ENCODE results near the gene NSG2. TPM values are rescaled to one million over a fixed set of nuclear protein-coding genes. Genes with fewer than 3 reads are reported as not detected.

The NSG2 gene
- total RNA-seq, 2 donors from 2014 or later = 0.27 to 2.5 TPM

DNA sequence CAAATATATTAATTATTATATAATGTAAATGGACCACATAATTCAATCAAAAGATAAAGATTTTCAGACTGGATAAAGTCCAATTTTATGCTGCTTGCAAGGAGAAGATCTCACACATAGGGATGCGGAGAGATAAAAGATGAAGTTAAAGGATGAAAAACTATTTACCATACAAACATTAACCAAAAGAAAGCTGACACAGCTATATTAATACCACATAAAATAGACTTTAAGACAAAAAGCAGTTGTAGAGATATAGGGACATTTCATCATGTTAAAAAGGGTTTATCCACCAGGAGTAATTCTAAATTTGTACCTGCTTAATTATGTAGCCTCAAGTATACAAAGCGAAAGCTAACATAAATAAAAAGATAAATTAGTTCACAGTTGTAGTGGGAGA is 15.2 kb upstream of the NSG2 start:
- Histone ChIP-seq H3K9ac (ENCODE audit: low read depth in 2 of 2, low read length in 2 of 2) (no peak overlapping the region), H3K27me3 (no peaks in the 10 kb centered on the region), H3K36me3 (no peaks in the 10 kb centered on the region), H3K4me3 (no peak overlapping the region), H3K9me3 (no peaks in the 10 kb centered on the region), H3K4me1 (no peaks in the 10 kb centered on the region), H3K27ac (no peak overlapping the region)
- intact Hi-C loops (cut with DNase I) = no loop called here
- TF ChIP-seq, protein P1, sequence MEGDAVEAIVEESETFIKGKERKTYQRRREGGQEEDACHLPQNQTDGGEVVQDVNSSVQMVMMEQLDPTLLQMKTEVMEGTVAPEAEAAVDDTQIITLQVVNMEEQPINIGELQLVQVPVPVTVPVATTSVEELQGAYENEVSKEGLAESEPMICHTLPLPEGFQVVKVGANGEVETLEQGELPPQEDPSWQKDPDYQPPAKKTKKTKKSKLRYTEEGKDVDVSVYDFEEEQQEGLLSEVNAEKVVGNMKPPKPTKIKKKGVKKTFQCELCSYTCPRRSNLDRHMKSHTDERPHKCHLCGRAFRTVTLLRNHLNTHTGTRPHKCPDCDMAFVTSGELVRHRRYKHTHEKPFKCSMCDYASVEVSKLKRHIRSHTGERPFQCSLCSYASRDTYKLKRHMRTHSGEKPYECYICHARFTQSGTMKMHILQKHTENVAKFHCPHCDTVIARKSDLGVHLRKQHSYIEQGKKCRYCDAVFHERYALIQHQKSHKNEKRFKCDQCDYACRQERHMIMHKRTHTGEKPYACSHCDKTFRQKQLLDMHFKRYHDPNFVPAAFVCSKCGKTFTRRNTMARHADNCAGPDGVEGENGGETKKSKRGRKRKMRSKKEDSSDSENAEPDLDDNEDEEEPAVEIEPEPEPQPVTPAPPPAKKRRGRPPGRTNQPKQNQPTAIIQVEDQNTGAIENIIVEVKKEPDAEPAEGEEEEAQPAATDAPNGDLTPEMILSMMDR (IDR thresholded peaks at IDR 0.05) = no peak
- DNase-seq = no peak

DNA sequence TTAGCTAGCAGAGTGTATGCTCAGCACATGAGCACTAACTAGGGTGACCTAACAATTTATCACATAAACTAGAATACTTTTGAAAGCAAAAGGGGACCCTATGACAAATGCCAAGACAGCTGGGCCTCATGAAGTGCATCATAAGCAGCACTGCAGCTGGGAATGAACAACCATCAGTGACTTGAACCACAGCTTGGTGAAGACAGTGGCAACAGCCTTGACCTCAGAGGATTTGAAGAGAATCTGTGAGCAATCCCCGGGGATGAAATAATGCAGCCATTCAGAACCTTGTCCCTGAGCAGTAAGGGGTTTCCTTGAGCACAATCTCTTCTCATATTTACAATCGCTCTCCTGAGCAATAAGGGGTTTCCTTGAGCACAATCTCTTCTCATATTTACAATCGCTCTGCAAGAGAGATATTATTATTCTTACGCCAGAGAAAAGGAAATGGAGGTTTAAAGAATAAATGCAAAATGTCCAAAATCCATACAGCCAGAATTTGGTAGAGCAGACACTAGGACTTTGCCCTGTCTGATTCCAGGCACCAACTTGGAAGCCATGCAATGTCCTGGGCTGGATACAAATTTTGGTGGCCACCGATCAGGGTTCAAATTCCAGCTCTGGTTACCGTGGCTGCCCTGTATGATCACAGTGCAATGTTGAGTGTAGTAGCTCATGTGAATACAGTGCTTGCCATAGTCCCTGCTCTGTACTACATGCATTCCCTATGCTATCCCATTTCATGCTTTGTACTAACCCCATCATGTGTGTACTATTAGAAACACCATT is 846 bp upstream of the NSG2 start:
- Histone ChIP-seq H3K27me3 (no peaks in the 10 kb centered on the region), H3K4me3 (no peak overlapping the region), H3K9ac (ENCODE audit: low read depth in 2 of 2, low read length in 2 of 2) (no peak overlapping the region), H3K4me1 (no peaks in the 10 kb centered on the region), H3K36me3 (no peaks in the 10 kb centered on the region), H3K27ac (no peak overlapping the region), H3K9me3 (no peaks in the 10 kb centered on the region)
- TF ChIP-seq, protein P1 (IDR thresholded peaks at IDR 0.05) = no peak
- no peak for DNase-seq
- intact Hi-C loops (cut with DNase I) = loop anchor here (5.0 kb wide), 1 partner anchor 268 kb away; no protein-coding TSS in a partner anchor

DNA sequence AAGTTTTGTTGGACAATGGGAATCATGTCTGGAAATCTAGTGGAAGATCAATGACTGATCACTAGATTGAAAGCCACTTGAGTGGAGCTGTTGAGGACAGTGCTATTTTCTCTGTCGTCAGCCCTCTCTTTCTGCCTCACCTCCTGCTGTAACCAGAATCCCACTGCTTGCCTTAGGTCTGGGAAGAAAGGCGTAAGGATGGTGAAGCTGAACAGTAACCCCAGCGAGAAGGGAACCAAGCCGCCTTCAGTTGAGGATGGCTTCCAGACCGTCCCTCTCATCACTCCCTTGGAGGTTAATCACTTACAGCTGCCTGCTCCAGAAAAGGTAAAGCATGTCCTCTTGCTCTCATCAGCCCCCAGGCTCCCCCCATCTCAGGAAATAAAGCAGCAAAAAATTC is 1.1 kb downstream of the NSG2 start:
- Histone ChIP-seq H3K4me1 (no peaks in the 10 kb centered on the region), H3K27me3 (no peaks in the 10 kb centered on the region), H3K27ac (no peak overlapping the region), H3K9me3 (no peaks in the 10 kb centered on the region), H3K4me3 (no peak overlapping the region), H3K9ac (ENCODE audit: low read depth in 2 of 2, low read length in 2 of 2) (no peak overlapping the region), H3K36me3 (no peaks in the 10 kb centered on the region)
- DNase-seq = no peak
- intact Hi-C loops (cut with DNase I) = loop anchor here (5.0 kb wide), 1 partner anchor 266 kb away; no protein-coding TSS in a partner anchor
- TF ChIP-seq, protein P1 (IDR thresholded peaks at IDR 0.05) = no peak

DNA sequence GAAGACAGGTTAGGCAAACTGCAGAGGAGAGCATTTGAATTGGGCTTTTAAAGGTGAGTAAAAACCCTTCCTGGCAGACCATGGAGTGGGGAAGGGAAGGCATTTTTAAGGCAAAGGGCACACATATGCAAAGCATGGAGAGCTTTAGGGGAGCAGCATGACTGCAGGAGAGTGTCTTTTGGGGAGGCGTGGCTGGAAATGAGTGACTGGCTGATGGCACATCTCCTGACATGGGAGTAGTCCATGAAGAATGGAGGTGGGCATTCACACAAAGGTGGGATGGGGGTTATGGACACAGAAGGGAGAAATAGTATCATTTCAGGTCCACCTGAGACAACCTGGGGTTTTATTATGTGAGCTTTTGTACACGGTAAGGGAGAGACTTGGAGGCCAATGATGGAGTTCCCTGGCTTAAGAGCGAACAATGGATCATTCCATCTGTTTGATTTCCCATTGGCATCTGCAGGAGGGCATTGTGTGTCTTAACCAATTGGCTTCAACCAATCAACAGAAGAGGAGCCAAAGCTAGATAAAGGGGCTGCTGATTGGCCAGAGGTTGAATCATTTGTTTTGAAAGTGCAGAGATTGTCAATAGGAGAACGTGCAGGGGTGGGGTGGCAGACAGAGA is 2.1 kb downstream of the NSG2 start:
- DNase-seq = no peak
- Histone ChIP-seq H3K4me3 (no peak overlapping the region), H3K36me3 (no peaks in the 10 kb centered on the region), H3K9ac (ENCODE audit: low read depth in 2 of 2, low read length in 2 of 2) (no peak overlapping the region), H3K9me3 (no peaks in the 10 kb centered on the region), H3K27me3 (no peaks in the 10 kb centered on the region), H3K4me1 (no peaks in the 10 kb centered on the region), H3K27ac (no peak overlapping the region)
- intact Hi-C loops (cut with DNase I) = loop anchor here (5.0 kb wide), 1 partner anchor 265 kb away; no protein-coding TSS in a partner anchor
- TF ChIP-seq, protein P1 (IDR thresholded peaks at IDR 0.05) = no peak

DNA sequence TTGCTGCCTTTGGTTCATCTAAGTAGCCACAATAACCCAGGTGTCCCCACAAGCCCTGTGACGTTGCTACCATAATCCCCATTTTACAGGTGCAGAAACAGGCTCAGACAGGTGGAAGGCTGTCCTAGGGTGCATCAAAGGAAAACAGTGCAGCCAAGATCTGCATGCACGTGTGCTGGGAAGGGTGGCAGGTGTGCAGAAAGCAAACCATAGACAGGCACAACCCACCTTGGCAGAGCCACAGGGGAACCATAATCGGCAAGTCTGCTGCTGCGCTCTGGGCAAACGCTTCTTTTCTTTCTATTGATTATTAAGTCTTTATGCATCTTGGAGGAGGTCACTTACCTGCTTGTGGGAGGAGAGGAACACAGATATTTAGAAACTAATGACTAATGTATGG is 7.1 kb downstream of the NSG2 start:
- no peaks in the 10 kb centered on the region for H3K27me3 ChIP-seq
- H3K4me3 ChIP-seq = no peak overlapping the region
- no peak for DNase-seq
- no peaks in the 10 kb centered on the region for H3K36me3 ChIP-seq
- H3K9ac ChIP-seq (ENCODE audit: low read depth in 2 of 2, low read length in 2 of 2) = no peak overlapping the region
- intact Hi-C loops (cut with DNase I) = no loop called here
- no peaks in the 10 kb centered on the region for H3K9me3 ChIP-seq
- no peaks in the 10 kb centered on the region for H3K4me1 ChIP-seq
- TF ChIP-seq, protein P1 (IDR thresholded peaks at IDR 0.05) = no peak
- no peak overlapping the region for H3K27ac ChIP-seq
